NB4 (cell line): ENCODE data around the gene CMSS1.

ENCODE experiments used
- CTCF ChIP-seq: IDR thresholded peaks from one replicate; pipeline ENCODE4 v1.5.1; 2012; ENCODE audit warnings: low read depth, low read length
- MAX ChIP-seq: IDR thresholded peaks from 2 replicates; pipeline ENCODE4 v1.6.1; 2011; ENCODE audit warnings: low read depth, low read length
- POLR2A ChIP-seq: IDR thresholded peaks from 2 replicates; pipeline ENCODE4 v1.6.1; 2011; ENCODE audit warnings: mild to moderate bottlenecking; ENCODE audit not compliant: insufficient read length; ENCODE audit errors: extremely low read depth

- TF ChIP-seq CTCF: no peak
- no peak for TF ChIP-seq POLR2A
- no peak for TF ChIP-seq MAX
Observed at GRCh38 chr3:99961756-99962515, 144.3 kb downstream of the CMSS1 start.
